ENCODE results near the gene COL19A1. TPM values are rescaled to one million over a fixed set of nuclear protein-coding genes. Genes with fewer than 3 reads are reported as not detected.

Gene COL19A1
- total RNA-seq, 1 donor from 2014 or later = not detected

DNA sequence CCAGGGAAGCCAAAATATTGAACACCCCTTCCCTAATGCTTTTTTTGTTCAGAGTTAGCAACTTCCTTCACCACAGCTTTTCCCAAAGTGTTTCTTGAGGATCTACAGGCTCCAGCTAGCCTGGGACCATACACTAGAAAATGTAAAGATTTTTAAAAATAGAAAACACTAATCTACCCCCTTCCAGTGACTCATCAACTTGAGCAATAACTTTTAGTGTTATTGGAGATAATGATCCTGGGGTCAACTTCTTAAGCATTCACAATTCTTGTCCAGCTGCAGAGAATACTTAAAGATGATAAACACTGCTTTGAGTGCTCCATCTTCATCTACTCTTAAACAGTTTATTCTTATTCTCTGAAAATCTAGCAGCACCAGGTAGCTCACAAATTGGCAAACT, 304.9 kb downstream of the COL19A1 start:
- no peaks in the 10 kb centered on the region for H3K36me3 Mint-ChIP-seq (ENCODE audit: low read depth)
- H3K4me1 Mint-ChIP-seq (ENCODE audit: low read depth) = no peaks in the 10 kb centered on the region
- no peak for DNase-seq (ENCODE audit: low spot score)
- no peaks in the 10 kb centered on the region for H3K9me3 Mint-ChIP-seq
- H3K27ac Mint-ChIP-seq = no peak overlapping the region
- no peak overlapping the region for H3K4me3 Mint-ChIP-seq
- intact Hi-C loops (cut with micrococcal nuclease) = no loop called here
- peaks cover 17% of the 10 kb centered on the region for H3K27me3 Mint-ChIP-seq (ENCODE audit: insufficient read depth)

DNA sequence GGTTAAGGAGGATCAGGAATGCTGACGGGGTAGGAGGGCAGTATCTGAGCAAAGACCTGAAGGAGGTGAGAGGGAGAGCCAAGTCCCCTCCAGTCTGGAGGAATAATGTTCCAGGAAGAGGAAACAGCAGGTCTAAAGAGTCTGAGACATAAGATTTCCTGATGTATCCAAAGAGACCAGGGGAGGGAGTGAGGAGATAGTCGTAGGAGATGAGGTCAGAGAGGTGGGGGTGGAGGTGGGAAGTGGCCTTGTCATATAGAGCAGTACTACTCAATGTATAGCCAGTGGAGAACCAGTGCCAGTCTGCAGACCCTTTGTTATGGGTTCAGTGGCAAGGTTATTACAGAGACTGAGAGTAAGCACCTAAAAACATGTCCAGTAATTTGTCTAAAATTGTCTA, 305.9 kb downstream of the COL19A1 start:
- no peaks in the 10 kb centered on the region for H3K36me3 Mint-ChIP-seq (ENCODE audit: low read depth)
- H3K4me3 Mint-ChIP-seq = no peak overlapping the region
- H3K27ac Mint-ChIP-seq = no peak overlapping the region
- H3K4me1 Mint-ChIP-seq (ENCODE audit: low read depth) = no peaks in the 10 kb centered on the region
- intact Hi-C loops (cut with micrococcal nuclease) = no loop called here
- DNase-seq (ENCODE audit: low spot score) = no peak
- no peaks in the 10 kb centered on the region for H3K9me3 Mint-ChIP-seq
- peaks cover 9% of the 10 kb centered on the region for H3K27me3 Mint-ChIP-seq (ENCODE audit: insufficient read depth)

DNA sequence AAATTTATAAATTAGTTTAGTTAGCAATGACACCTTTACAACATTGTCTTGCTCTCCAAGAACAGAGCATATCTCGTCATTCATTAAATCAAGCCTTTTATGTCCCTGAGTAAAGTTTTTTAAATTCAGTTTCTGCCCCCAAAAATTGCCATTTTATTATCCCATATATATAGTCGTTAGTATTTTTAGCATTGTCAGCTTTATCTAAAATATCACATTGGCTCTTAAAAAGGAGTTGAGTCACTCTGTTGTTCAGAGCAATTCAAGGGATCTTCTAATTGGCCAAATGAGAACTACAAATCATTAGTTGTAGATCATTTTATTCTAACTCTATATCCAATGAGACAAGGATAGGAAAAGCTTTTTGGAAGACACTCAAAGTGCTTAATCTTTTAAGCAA, 309.4 kb downstream of the COL19A1 start:
- Mint-ChIP-seq H3K9me3 (no peaks in the 10 kb centered on the region), H3K27ac (no peak overlapping the region), H3K4me1 (ENCODE audit: low read depth) (no peaks in the 10 kb centered on the region), H3K27me3 (ENCODE audit: insufficient read depth) (peaks cover 2% of the 10 kb centered on the region), H3K36me3 (ENCODE audit: low read depth) (no peaks in the 10 kb centered on the region), H3K4me3 (no peak overlapping the region)
- DNase-seq (ENCODE audit: low spot score) = no peak
- intact Hi-C loops (cut with micrococcal nuclease) = no loop called here

DNA sequence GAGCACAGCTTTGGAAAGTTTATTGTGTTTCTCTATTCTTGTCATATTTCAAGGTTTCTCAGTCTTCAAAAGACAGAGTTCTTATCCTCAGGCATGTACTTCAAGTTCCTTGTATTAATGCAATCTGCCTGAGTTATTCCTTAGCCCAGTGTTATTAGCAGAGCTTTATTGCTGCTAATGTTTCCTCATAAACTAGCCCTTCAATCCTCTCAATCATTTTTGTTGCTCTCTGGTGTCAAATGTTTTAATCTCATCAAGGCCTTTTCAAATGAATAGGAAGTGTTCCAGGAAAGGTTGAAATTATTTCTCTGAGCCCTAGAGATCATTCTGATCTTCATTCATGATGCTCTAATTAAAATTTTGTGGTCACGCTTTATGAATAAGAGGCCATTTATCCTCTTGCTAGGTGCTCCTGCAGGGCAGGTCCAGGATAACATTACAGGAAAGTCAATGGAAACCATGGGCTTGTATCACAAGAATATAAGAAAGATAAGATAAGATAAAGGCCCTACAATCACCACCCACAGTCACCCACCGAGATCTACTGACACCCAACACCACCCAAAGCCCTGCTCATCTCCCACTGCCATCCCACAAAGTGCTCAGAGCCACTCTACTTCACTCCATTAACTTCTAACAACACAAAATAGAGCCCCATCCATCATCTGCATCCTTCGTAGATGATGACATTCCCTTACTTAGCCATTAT, 310.6 kb downstream of the COL19A1 start:
- intact Hi-C loops (cut with micrococcal nuclease) = no loop called here
- Mint-ChIP-seq H3K4me3 (no peak overlapping the region), H3K9me3 (no peaks in the 10 kb centered on the region), H3K27ac (no peak overlapping the region), H3K4me1 (ENCODE audit: low read depth) (no peaks in the 10 kb centered on the region), H3K27me3 (ENCODE audit: insufficient read depth) (no peaks in the 10 kb centered on the region), H3K36me3 (ENCODE audit: low read depth) (no peaks in the 10 kb centered on the region)
- no peak for DNase-seq (ENCODE audit: low spot score)

DNA sequence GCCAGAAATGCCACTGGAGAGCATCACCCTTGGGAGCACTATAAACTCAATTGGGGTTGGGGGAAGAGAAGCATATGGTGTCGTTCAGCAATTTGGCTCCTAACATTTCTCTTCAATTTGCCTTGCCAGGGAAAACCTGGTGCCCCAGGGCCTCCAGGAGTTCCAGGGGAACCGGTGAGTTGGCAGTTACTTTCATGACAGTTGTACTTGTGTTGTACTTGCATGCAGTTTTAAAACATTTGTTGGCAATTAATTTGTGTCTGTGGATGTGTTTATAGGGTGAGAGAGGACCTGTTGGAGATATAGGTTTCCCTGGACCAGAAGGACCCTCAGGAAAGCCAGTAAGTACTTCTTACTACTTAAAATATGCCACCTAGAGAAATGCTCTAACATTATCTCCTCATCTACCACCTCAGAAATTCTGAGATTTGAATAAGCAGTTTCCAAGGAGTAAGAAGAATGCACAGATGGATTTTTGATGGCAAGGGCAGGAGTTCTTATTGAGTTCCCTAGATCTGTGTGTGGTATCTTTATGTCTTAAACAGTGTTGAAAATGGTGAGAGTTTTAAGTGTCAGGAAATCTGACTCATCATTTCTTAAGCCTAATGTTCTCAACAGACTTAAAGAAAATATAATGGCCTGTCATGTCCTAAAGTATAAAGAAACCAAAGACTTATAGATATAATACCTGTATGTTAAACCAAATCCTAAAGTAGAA, 314.0 kb downstream of the COL19A1 start:
- DNase-seq (ENCODE audit: low spot score) = no peak
- Mint-ChIP-seq H3K4me3 (no peak overlapping the region), H3K9me3 (no peaks in the 10 kb centered on the region), H3K4me1 (ENCODE audit: low read depth) (no peaks in the 10 kb centered on the region), H3K36me3 (ENCODE audit: low read depth) (no peaks in the 10 kb centered on the region), H3K27ac (no peak overlapping the region), H3K27me3 (ENCODE audit: insufficient read depth) (no peaks in the 10 kb centered on the region)
- intact Hi-C loops (cut with micrococcal nuclease) = no loop called here

DNA sequence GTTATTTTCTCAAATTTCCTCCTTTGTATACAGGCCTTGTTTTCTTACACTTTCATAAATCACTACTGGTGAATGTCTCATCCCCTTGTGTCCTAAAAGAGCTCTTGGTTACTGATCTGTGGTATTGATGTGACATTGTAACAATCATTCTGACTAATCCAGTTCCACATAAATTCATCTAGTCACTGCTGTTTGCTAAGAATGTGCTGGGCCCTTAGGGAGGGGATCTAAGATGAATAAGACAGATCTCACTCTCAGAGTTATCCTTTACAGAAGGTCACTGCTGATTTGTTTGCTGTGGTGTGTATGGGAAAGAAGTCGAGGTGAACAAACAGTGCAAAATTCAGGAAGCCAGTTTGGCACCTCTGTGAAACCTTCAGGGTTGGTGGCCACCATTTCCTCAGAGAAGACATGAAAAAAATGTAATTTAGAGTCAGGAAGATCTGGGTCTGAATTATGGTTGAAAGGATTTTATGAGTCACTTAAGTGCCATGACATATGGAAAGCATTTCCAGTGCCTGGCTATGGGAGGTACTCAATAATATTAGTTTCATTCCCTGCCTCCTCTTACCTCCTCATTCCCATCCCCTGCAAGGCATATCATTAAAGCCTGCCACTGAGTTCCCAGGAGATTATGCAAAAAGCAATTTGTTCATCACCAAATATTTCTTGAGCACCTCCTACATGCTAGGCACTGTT, 314.7 kb downstream of the COL19A1 start:
- no peak for DNase-seq (ENCODE audit: low spot score)
- Mint-ChIP-seq H3K4me1 (ENCODE audit: low read depth) (no peaks in the 10 kb centered on the region), H3K4me3 (no peak overlapping the region), H3K9me3 (no peaks in the 10 kb centered on the region), H3K36me3 (ENCODE audit: low read depth) (no peaks in the 10 kb centered on the region), H3K27ac (no peak overlapping the region), H3K27me3 (ENCODE audit: insufficient read depth) (no peaks in the 10 kb centered on the region)
- intact Hi-C loops (cut with micrococcal nuclease) = no loop called here

DNA sequence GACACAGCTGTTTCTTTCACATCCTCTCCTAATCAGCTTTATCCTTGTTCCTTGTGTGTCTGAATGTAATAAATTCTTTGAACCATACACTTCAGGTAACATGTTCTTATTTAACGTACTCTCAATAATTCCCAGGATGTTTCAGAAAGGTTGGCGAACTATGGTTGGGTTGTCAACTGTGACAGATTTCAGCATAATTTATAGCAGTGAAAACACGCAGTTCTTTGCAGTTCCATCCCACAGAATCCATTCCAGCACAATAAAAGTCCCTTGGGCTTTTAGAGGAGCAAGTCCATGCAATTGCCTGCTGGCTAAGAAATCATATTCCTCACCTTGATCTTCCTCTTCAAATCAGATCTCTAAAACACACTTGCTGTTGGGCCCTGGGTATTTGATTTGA, 317.2 kb downstream of the COL19A1 start:
- intact Hi-C loops (cut with micrococcal nuclease) = no loop called here
- no peak for DNase-seq (ENCODE audit: low spot score)
- no peaks in the 10 kb centered on the region for H3K4me1 Mint-ChIP-seq (ENCODE audit: low read depth)
- no peak overlapping the region for H3K4me3 Mint-ChIP-seq
- no peaks in the 10 kb centered on the region for H3K9me3 Mint-ChIP-seq
- no peak overlapping the region for H3K27ac Mint-ChIP-seq
- H3K27me3 Mint-ChIP-seq (ENCODE audit: insufficient read depth) = no peaks in the 10 kb centered on the region
- no peaks in the 10 kb centered on the region for H3K36me3 Mint-ChIP-seq (ENCODE audit: low read depth)

DNA sequence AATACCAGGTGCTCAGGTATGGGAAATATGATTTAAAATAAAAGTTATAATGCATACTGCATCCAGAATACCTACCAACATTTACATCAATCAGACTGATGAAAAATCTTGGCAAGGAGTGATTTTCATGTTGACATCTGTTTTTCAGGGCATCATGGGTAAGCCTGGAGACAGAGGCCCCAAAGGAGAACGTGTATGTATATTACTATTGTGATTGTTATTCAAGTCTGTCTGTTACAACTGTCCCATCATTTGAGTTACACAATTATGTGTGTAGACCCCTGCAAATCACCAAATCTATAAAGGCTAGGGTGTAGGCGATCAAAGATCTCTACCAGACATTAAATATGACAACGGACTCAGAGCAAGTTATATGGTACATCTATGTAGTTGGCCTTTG, 318.4 kb downstream of the COL19A1 start:
- intact Hi-C loops (cut with micrococcal nuclease) = no loop called here
- no peaks in the 10 kb centered on the region for H3K36me3 Mint-ChIP-seq (ENCODE audit: low read depth)
- no peak overlapping the region for H3K27ac Mint-ChIP-seq
- H3K4me1 Mint-ChIP-seq (ENCODE audit: low read depth) = no peaks in the 10 kb centered on the region
- H3K4me3 Mint-ChIP-seq = no peak overlapping the region
- no peak for DNase-seq (ENCODE audit: low spot score)
- no peaks in the 10 kb centered on the region for H3K27me3 Mint-ChIP-seq (ENCODE audit: insufficient read depth)
- no peaks in the 10 kb centered on the region for H3K9me3 Mint-ChIP-seq

DNA sequence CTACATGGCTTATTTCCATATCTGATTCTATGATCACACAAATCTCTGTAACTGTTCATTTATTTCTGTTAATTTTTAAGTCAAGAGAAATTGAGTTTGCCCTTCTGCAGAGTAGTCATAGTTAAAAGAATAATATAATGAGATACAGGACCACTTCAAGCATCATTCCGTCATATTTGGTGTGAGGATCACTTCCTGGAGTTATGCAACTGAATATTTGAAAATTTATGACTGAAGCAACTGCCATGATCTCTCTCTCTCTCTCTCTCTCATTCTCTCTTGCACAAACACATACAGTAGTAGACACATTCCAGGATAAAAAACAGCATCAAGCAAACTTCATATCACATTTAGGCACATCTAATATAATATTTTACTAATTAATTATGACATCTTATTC, 320.1 kb downstream of the COL19A1 start:
- Mint-ChIP-seq H3K4me1 (ENCODE audit: low read depth) (no peaks in the 10 kb centered on the region), H3K27me3 (ENCODE audit: insufficient read depth) (no peaks in the 10 kb centered on the region), H3K4me3 (no peak overlapping the region), H3K27ac (no peak overlapping the region), H3K9me3 (no peaks in the 10 kb centered on the region), H3K36me3 (ENCODE audit: low read depth) (no peaks in the 10 kb centered on the region)
- DNase-seq (ENCODE audit: low spot score) = no peak
- intact Hi-C loops (cut with micrococcal nuclease) = no loop called here

DNA sequence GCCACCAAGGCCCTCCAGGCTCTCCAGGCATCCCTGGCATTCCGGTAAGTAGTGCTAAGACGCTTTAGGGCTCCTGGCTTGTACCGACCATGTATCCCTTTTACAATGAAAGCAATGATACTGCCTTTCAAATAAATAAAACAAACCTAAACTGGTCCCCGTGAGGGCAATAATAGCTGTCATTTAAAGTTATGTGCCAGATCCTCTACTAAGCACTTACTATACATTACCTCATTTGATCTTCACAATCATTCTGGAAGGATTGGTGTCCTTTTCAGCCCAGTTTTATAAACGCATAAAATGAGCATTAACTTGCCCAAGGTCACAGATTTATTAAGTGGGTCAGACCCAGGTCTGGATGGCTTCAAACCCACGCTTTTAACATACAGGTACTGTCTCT, 321.8 kb downstream of the COL19A1 start:
- intact Hi-C loops (cut with micrococcal nuclease) = no loop called here
- H3K4me1 Mint-ChIP-seq (ENCODE audit: low read depth) = no peaks in the 10 kb centered on the region
- H3K9me3 Mint-ChIP-seq = no peaks in the 10 kb centered on the region
- peaks cover 6% of the 10 kb centered on the region for H3K27me3 Mint-ChIP-seq (ENCODE audit: insufficient read depth)
- no peak overlapping the region for H3K4me3 Mint-ChIP-seq
- no peak for DNase-seq (ENCODE audit: low spot score)
- no peak overlapping the region for H3K27ac Mint-ChIP-seq
- H3K36me3 Mint-ChIP-seq (ENCODE audit: low read depth) = no peaks in the 10 kb centered on the region

DNA sequence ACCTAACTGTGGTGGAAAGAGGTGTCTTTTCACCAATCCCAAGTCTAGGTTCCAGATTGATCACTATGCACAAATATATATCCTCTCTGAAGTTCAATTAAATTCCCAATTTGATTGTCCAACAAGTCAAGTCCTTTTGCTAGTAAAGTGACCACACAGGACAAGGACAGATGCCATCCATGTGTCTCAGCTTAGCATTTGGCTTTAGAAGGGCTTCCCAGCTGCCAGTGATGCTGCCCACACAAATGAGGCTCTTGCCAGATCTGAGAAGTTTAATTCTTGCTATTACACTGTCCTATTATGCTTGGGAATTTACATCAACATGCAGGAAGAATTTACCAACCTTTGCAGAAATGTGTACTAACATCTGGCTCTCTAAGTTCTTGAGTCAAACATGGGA, 328.1 kb downstream of the COL19A1 start:
- no peak for DNase-seq (ENCODE audit: low spot score)
- no peak overlapping the region for H3K4me3 Mint-ChIP-seq
- intact Hi-C loops (cut with micrococcal nuclease) = no loop called here
- H3K27me3 Mint-ChIP-seq (ENCODE audit: insufficient read depth) = peaks cover 6% of the 10 kb centered on the region
- H3K4me1 Mint-ChIP-seq (ENCODE audit: low read depth) = no peaks in the 10 kb centered on the region
- H3K27ac Mint-ChIP-seq = no peak overlapping the region
- H3K9me3 Mint-ChIP-seq = no peaks in the 10 kb centered on the region
- no peaks in the 10 kb centered on the region for H3K36me3 Mint-ChIP-seq (ENCODE audit: low read depth)

DNA sequence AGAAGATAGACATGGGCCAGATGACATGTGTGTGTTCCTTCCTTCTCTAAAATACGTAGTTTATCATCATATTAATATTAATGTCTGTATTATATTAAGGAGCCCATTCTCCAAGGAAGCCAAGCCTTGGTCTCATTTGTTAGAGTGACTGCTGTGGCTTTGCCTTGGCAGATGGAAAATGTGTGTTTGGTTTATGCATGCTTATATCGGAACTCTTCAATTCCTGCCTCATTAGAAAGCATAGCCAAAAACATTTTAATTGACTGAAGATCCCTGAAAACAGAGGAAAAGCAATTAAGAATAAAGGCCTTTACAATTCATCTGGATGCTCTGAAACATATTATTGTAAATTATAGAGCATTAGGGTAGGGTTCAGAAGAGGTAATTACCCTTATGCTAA, 330.2 kb downstream of the COL19A1 start:
- intact Hi-C loops (cut with micrococcal nuclease) = no loop called here
- DNase-seq (ENCODE audit: low spot score) = no peak
- Mint-ChIP-seq H3K4me3 (no peak overlapping the region), H3K9me3 (no peaks in the 10 kb centered on the region), H3K27ac (no peak overlapping the region), H3K27me3 (ENCODE audit: insufficient read depth) (peaks cover 13% of the 10 kb centered on the region), H3K4me1 (ENCODE audit: low read depth) (no peaks in the 10 kb centered on the region), H3K36me3 (ENCODE audit: low read depth) (no peaks in the 10 kb centered on the region)

DNA sequence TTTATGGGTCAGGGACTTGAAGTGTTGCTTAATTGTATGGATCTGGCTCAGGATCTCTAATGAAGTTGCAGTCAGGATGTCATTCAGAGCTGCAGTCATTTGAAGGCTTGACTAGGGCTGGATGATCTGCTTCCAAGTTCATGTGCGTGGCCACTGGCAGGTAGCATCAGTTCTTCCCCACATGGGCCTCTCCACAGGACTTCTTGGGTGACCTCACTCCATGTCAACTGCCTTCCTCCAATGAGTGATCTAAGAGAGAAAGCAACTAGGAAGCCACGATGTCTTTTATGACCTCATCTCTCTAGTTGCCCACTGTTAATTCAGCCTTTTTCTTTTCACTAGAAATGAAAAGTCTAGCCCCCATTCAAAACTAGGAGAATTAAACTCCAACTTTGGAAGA, 332.4 kb downstream of the COL19A1 start:
- no peak for DNase-seq (ENCODE audit: low spot score)
- Mint-ChIP-seq H3K4me3 (no peak overlapping the region), H3K36me3 (ENCODE audit: low read depth) (no peaks in the 10 kb centered on the region), H3K9me3 (no peaks in the 10 kb centered on the region), H3K27me3 (ENCODE audit: insufficient read depth) (peaks cover 7% of the 10 kb centered on the region), H3K4me1 (ENCODE audit: low read depth) (no peaks in the 10 kb centered on the region), H3K27ac (no peak overlapping the region)
- intact Hi-C loops (cut with micrococcal nuclease) = no loop called here
